Large intestine (tissue), 3 donors: Measurements from ENCODE around the gene EBF3. TPM values are rescaled to one million over a fixed set of nuclear protein-coding genes. Genes with fewer than 3 reads are reported as not detected.

Experiments used
- DNase-seq, 2 donors: peaks; one replicate each; pipeline versions ENCODE4 v3.0.0 to v3.0.0-alpha.2; 2013
- H3K27ac ChIP-seq: one replicate; pipeline ENCODE4 v1.5.1; 2013; ENCODE audit warnings: low read length
- H3K27me3 ChIP-seq: 2 replicates; pipeline ENCODE4 v1.6.1; 2013; ENCODE audit warnings: low read length; ENCODE audit not compliant: control insufficient read depth, insufficient read depth
- H3K36me3 ChIP-seq: 2 replicates; pipeline ENCODE4 v1.6.1; 2013; ENCODE audit warnings: low read length; ENCODE audit not compliant: control insufficient read depth, insufficient read depth
- H3K4me1 ChIP-seq: one replicate; pipeline ENCODE4 v1.6.1; 2013; ENCODE audit warnings: low read length; ENCODE audit not compliant: control insufficient read depth, insufficient read depth
- H3K4me3 ChIP-seq: one replicate; pipeline ENCODE4 v1.5.1; 2013; ENCODE audit warnings: low read length
- H3K9me3 ChIP-seq: one replicate; pipeline ENCODE4 v1.6.1; 2013; ENCODE audit warnings: mild to moderate bottlenecking, low read depth, low read length, moderate library complexity; ENCODE audit not compliant: control insufficient read depth
- WGBS: methylation state at CpG from one replicate; pipeline ENCODE4 v1.1.5; 2013; ENCODE audit warnings: low lambda C conversion rate; ENCODE audit not compliant: insufficient coverage; 5-methylcytosine and 5-hydroxymethylcytosine counted together
- polyA plus RNA-seq: library from polyadenylated mRNA; unstranded; fragments of 120-200 nt; gene quantifications from one replicate; pipeline ENCODE4 v1.2.1, GENCODE V29; 2013

The EBF3 gene
- polyA plus RNA-seq, 1 donor, result 7.5 TPM

DNA sequence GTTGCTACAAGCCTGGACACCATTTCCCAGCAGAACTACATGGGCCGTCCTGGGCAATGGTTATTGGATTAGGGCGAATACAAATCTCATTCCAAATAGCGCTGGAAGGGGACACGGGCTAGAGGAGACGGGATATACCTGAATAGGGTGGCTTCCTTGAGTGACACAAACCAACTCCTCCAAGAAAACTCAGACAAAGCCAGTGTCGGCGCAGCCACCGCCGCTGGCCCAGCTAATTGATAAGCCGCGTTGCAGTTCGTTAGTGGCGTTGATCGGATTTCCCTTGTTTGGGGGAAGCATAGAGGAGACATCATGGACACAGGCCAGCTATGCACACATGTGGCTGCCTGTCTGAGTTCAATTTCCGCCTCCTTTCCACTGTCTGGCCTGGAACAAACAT, 55.7 kb downstream of the EBF3 start:
- H3K36me3 ChIP-seq, result no peaks in the 10 kb centered on the region
- H3K4me3 ChIP-seq, result no peak overlapping the region
- peaks cover 13% of the 10 kb centered on the region for H3K27me3 ChIP-seq
- H3K9me3 ChIP-seq, result no peaks in the 10 kb centered on the region
- no peak for DNase-seq
- no CpG with 5 or more reads among the region's 15 CpGs for WGBS
- no peak overlapping the region for H3K27ac ChIP-seq
- no peaks in the 10 kb centered on the region for H3K4me1 ChIP-seq

- Histone ChIP-seq H3K27ac (no peak overlapping the region), H3K9me3 (no peaks in the 10 kb centered on the region), H3K27me3 (peaks cover 32% of the 10 kb centered on the region), H3K36me3 (no peaks in the 10 kb centered on the region), H3K4me3 (no peak overlapping the region), H3K4me1 (no peaks in the 10 kb centered on the region)
- no peak for DNase-seq
- WGBS, result no CpG with 5 or more reads among the region's 12 CpGs
Observed at GRCh38 chr10:129905553-129905952, 58.5 kb downstream of the EBF3 start.

- WGBS, result 100% methylated on average over 2 of the region's 2 CpGs
- Histone ChIP-seq H3K4me3 (no peak overlapping the region), H3K4me1 (no peaks in the 10 kb centered on the region), H3K36me3 (no peaks in the 10 kb centered on the region), H3K9me3 (no peaks in the 10 kb centered on the region), H3K27ac (no peak overlapping the region), H3K27me3 (peaks cover 43% of the 10 kb centered on the region)
- DNase-seq, result no peak
Observed at GRCh38 chr10:129904323-129904722, 59.8 kb downstream of the EBF3 start.

DNA sequence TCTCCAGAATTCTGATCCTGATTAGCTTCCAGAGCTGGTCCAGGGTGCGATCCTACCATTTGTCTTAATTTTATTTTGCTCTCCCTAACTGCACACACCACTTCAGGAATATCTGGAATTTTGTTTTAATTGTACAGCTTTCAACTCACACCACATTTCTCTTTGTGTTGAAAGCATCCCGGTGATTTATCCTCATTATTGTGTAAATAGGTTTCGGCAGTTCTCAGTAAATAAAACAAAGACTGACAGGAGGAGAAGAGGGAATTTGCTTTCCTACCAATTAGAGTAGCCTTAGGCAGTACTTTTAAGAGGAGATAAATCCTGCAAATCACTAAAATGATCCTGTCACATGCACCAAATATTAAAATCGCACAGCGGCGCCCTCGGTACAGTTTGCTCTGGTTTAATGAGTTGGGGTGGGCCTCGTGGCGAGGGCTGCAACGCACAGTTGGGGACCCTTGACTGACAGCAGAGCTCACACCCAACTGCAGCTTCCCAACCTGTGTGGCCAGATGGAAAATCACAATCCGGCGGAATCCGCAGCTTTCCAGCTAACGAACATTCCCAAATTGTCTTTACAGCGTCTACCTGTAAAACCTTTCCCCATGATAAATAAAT, 62.6 kb downstream of the EBF3 start:
- Histone ChIP-seq H3K27me3 (peaks cover 62% of the 10 kb centered on the region), H3K9me3 (no peaks in the 10 kb centered on the region), H3K36me3 (no peaks in the 10 kb centered on the region), H3K4me3 (no peak overlapping the region), H3K27ac (no peak overlapping the region), H3K4me1 (no peaks in the 10 kb centered on the region)
- no CpG with 5 or more reads among the region's 15 CpGs for WGBS
- DNase-seq, result no peak

DNA sequence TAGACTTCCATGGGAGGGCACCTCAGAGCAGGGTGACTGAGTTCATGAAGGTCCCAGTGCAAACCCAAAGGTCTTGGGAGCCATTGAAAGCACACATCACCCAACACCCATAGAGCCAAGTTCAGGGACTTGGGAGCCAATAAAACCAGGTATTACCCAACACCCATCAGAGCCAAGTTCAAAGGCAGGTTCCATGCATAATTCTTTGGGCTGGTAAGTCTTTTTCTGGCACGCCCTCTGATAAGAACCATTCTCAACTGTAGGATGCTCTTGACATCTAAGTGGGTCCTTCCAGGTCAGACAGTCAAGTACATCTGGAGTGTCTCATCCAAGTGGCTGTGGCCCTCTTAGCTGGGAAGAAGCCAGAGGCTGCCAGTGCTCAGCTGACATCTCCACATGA, 63.2 kb downstream of the EBF3 start:
- H3K27me3 ChIP-seq, result peaks cover 62% of the 10 kb centered on the region
- no peaks in the 10 kb centered on the region for H3K9me3 ChIP-seq
- H3K4me1 ChIP-seq, result no peaks in the 10 kb centered on the region
- H3K36me3 ChIP-seq, result no peaks in the 10 kb centered on the region
- no peak overlapping the region for H3K27ac ChIP-seq
- no peak for DNase-seq
- WGBS, result no CpG with 5 or more reads among the region's 1 CpG
- H3K4me3 ChIP-seq, result no peak overlapping the region

DNA sequence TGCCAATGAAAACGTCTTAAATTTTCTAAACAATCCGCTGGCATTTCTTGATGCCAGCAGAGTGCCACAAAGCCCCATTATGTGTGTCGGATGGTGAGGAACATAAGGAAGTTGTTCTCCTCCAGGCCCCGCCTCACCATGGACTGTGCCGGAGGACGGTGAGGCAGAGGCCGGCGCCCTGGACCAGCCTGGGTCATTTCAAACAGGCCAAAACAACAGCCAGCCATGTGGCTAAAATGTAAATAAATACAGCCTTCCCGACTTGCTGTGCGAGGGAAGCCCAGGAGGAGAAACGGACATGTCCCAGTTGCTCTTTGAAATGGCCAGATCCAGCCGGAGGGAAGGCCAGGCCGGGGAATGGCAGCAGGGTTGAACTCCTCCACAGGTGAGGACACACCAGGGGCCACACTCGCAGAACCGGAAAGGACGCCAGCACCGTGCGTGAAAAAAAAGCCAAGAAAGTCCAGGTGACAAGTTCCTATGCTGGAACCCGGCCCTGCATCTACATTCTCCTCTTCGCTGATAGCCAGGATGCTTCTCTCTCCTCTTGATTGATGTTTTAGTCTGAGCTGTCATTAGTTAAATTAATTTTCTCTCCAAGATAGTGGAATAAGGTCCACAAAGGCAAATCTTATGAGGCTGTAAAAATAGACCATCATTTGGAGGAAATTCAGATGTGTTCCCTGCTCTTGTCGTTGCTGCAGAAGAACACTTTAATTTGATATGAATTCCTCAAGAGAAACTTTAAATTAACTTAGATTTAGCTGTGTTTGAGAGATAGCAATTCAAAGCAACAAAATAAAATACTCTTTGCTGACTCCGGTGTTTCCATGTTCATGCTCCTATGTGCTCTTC, 64.6 kb downstream of the EBF3 start:
- H3K27me3 ChIP-seq, result peaks cover 62% of the 10 kb centered on the region
- H3K4me1 ChIP-seq, result peaks cover 4% of the 10 kb centered on the region
- H3K36me3 ChIP-seq, result no peaks in the 10 kb centered on the region
- no peak overlapping the region for H3K27ac ChIP-seq
- WGBS, result 86% methylated on average over 2 of the region's 22 CpGs
- H3K4me3 ChIP-seq, result no peak overlapping the region
- no peak for DNase-seq
- no peaks in the 10 kb centered on the region for H3K9me3 ChIP-seq

GRCh38 chr10:129898706-129899268, 65.3 kb downstream of the EBF3 start:
- Histone ChIP-seq H3K36me3 (no peaks in the 10 kb centered on the region), H3K4me1 (peaks cover 7% of the 10 kb centered on the region), H3K27ac (no peak overlapping the region), H3K9me3 (no peaks in the 10 kb centered on the region), H3K27me3 (peaks cover 59% of the 10 kb centered on the region), H3K4me3 (no peak overlapping the region)
- WGBS, result 70% methylated on average over 5 of the region's 38 CpGs
- DNase-seq, result no peak

GRCh38 chr10:129897871-129898626, 66.0 kb downstream of the EBF3 start:
- Histone ChIP-seq H3K36me3 (no peaks in the 10 kb centered on the region), H3K4me3 (no peak overlapping the region), H3K27me3 (peaks cover 55% of the 10 kb centered on the region), H3K9me3 (no peaks in the 10 kb centered on the region), H3K4me1 (peaks cover 7% of the 10 kb centered on the region), H3K27ac (no peak overlapping the region)
- no peak for DNase-seq
- WGBS, result no CpG with 5 or more reads among the region's 15 CpGs

GRCh38 chr10:129896860-129897200, 67.2 kb downstream of the EBF3 start:
- H3K36me3 ChIP-seq, result no peaks in the 10 kb centered on the region
- no peak for DNase-seq
- no CpG with 5 or more reads among the region's 11 CpGs for WGBS
- H3K9me3 ChIP-seq, result no peaks in the 10 kb centered on the region
- H3K4me3 ChIP-seq, result no peak overlapping the region
- no peak overlapping the region for H3K27ac ChIP-seq
- peaks cover 7% of the 10 kb centered on the region for H3K4me1 ChIP-seq
- H3K27me3 ChIP-seq, result peaks cover 46% of the 10 kb centered on the region

DNA sequence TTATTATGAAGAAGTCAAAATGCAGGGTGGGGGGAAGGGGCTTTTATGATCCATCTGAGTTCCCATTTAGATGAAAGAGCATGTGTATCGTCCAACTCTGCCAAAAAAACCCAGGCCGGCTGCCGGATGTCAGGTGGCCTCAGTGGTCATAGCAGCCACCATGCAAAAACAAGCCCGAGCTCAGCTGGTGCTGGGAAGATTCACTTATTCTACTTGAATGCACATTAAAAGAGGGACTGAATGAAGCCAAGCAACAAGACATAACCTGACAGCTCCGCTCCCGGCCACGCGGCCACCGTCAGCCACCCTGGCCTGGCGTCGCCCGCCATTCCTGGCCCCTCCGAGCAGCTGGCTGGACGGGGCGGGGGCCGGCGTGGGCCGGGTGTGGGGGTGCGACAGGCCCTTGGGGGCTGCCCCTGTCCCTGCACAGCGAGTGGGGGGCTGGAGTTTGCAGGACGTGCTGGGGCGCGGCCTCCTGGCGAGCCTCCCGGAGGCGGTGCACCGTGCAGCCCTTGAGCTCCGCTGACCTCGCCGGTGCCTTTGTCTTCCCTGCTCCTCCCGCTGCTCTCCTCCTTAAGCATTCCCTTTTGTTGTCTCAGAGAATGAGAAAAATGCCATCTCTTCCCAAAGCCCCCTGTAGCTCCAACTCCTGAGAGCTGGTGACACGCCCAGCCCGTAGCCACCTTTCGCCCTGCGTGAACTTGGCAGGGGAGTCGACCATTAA, 67.8 kb downstream of the EBF3 start:
- H3K4me1 ChIP-seq, result peaks cover 7% of the 10 kb centered on the region
- no peak overlapping the region for H3K4me3 ChIP-seq
- no peaks in the 10 kb centered on the region for H3K9me3 ChIP-seq
- H3K27me3 ChIP-seq, result peaks cover 42% of the 10 kb centered on the region
- H3K36me3 ChIP-seq, result no peaks in the 10 kb centered on the region
- no peak for DNase-seq
- no CpG with 5 or more reads among the region's 36 CpGs for WGBS
- no peak overlapping the region for H3K27ac ChIP-seq
